Thoracic aorta (tissue), 2 donors: ENCODE results near the gene RPS6KA5. TPM values are rescaled to one million over a fixed set of nuclear protein-coding genes. Genes with fewer than 3 reads are reported as not detected.

Experiments
- ATAC-seq: fragments of 150-250 bp; one replicate; pipeline ENCODE4 v1.8.0; 2017; ENCODE audit warnings: low read depth; ENCODE audit not compliant: insufficient number of reproducible peaks, low FRiP score
- DNase-seq: peaks from one replicate; pipeline ENCODE4 v3.0.0-alpha.2; 2020; ENCODE audit warnings: low spot score
- H3K27ac ChIP-seq, 2 donors: fragments of 200-600 bp; sonication (generic); 1 replicate in 1 of 2; 2 replicates in 1 of 2; pipeline ENCODE4 v1.5.1; 2016; ENCODE audit warnings: mild to moderate bottlenecking in 2 of 2, moderate library complexity in 2 of 2
- H3K27me3 ChIP-seq: fragments of 200-600 bp; sonication (generic); replicated peaks from 2 replicates; pipeline ENCODE4 v1.6.0; 2016; ENCODE audit warnings: mild to moderate bottlenecking; ENCODE audit not compliant: insufficient read depth
- H3K36me3 ChIP-seq: fragments of 200-600 bp; sonication (generic); one replicate; pipeline ENCODE4 v1.5.1; 2016
- H3K4me1 ChIP-seq, 2 donors: fragments of 200-600 bp; sonication (generic); 1 replicate in 1 of 2; 2 replicates in 1 of 2; pipeline versions ENCODE4 v1.5.1 to v1.6.0; 2016; ENCODE audit warnings: low read depth in 2 of 2, mild to moderate bottlenecking in 1 of 2; ENCODE audit not compliant: control insufficient read depth in 1 of 2
- H3K4me3 ChIP-seq: fragments of 200-600 bp; sonication (generic); 2 replicates; pipeline ENCODE4 v1.5.1; 2016; ENCODE audit warnings: mild to moderate bottlenecking
- H3K9me3 ChIP-seq: fragments of 200-600 bp; sonication (generic); 2 replicates; pipeline ENCODE4 v1.5.1; 2016
- CTCF ChIP-seq: fragments of 200-600 bp; sonication (generic); IDR thresholded peaks from one replicate; pipeline ENCODE4 v1.5.1; 2019; ENCODE audit warnings: antibody characterized with exemption
- total RNA-seq, 2 donors: library from RNA; depleted of rRNA; stranded (reverse); fragments of >200 nt; gene quantifications; one replicate each; pipeline versions ENCODE4 v1.1.0 to v1.2.3, GENCODE V29; 2016

The RPS6KA5 gene
- total RNA-seq, 2 donors from 2014 or later = 1.4 to 4.6 TPM

- Histone ChIP-seq H3K27me3 (no peaks in the 10 kb centered on the region), H3K9me3 (no peaks in the 10 kb centered on the region), H3K36me3 (no peaks in the 10 kb centered on the region), H3K4me1 (peaks cover 0 to 19% of the 10 kb centered on the region in 2 donors), H3K4me3 (no peak overlapping the region), H3K27ac (no peak overlapping the region)
- no peak for TF ChIP-seq CTCF
- DNase-seq = no peak
- ATAC-seq = no peak
Measured at GRCh38 chr14:90871605-90872233, 188.7 kb downstream of the RPS6KA5 start.

GRCh38 chr14:90870950-90871604, 189.4 kb downstream of the RPS6KA5 start:
- Histone ChIP-seq H3K4me1 (peaks cover 0 to 19% of the 10 kb centered on the region in 2 donors), H3K36me3 (no peaks in the 10 kb centered on the region), H3K27me3 (no peaks in the 10 kb centered on the region), H3K4me3 (no peak overlapping the region), H3K9me3 (no peaks in the 10 kb centered on the region), H3K27ac (no peak overlapping the region)
- DNase-seq = no peak
- TF ChIP-seq CTCF = no peak
- ATAC-seq = no peak

- Histone ChIP-seq H3K4me1 (peaks cover 0 to 19% of the 10 kb centered on the region in 2 donors), H3K9me3 (no peaks in the 10 kb centered on the region), H3K27ac (no peak overlapping the region), H3K4me3 (no peak overlapping the region), H3K27me3 (no peaks in the 10 kb centered on the region), H3K36me3 (no peaks in the 10 kb centered on the region)
- ATAC-seq (no peak), DNase-seq (no peak)
- TF ChIP-seq CTCF = no peak
Measured at GRCh38 chr14:90867501-90867900, 192.9 kb downstream of the RPS6KA5 start.

GRCh38 chr14:90866833-90867232, 193.6 kb downstream of the RPS6KA5 start:
- DNase-seq (no peak), ATAC-seq (no peak)
- no peak for TF ChIP-seq CTCF
- H3K27ac ChIP-seq = no peak overlapping the region
- no peaks in the 10 kb centered on the region for H3K27me3 ChIP-seq
- H3K9me3 ChIP-seq = no peaks in the 10 kb centered on the region
- peaks cover 0 to 17% of the 10 kb centered on the region in 2 donors for H3K4me1 ChIP-seq
- no peaks in the 10 kb centered on the region for H3K36me3 ChIP-seq
- no peak overlapping the region for H3K4me3 ChIP-seq

- H3K36me3 ChIP-seq = no peaks in the 10 kb centered on the region
- DNase-seq (no peak), ATAC-seq (no peak)
- H3K27me3 ChIP-seq = no peaks in the 10 kb centered on the region
- no peaks in the 10 kb centered on the region for H3K9me3 ChIP-seq
- peaks cover 0 to 13% of the 10 kb centered on the region in 2 donors for H3K4me1 ChIP-seq
- H3K27ac ChIP-seq = no peak overlapping the region
- no peak for TF ChIP-seq CTCF
- H3K4me3 ChIP-seq = no peak overlapping the region
Measured at GRCh38 chr14:90864741-90865140, 195.7 kb downstream of the RPS6KA5 start.
